Mesodermal cell (in vitro differentiated cells): ENCODE measurements around the gene FBXO10.
"Not testable (repeated sequence)": the region's sequence is repeated elsewhere in the genome, so short reads cannot be mapped to it uniquely, and the experiment has no call there.

Experiments used
- H3K27ac ChIP-seq: 2 replicates; pipeline ENCODE4 v1.7.0; 2013; ENCODE audit warnings: mild to moderate bottlenecking, low read depth, low read length, moderate library complexity; ENCODE audit not compliant: severe bottlenecking
- H3K36me3 ChIP-seq: 2 replicates; pipeline ENCODE4 v1.7.1; 2013; ENCODE audit warnings: mild to moderate bottlenecking, low read length, moderate library complexity; ENCODE audit not compliant: control insufficient read depth, insufficient read depth
- H3K4me1 ChIP-seq: one replicate; pipeline ENCODE4 v1.7.1; 2013; ENCODE audit warnings: mild to moderate bottlenecking, low read length; ENCODE audit not compliant: insufficient read depth, control insufficient read depth, poor library complexity, severe bottlenecking
- H3K4me3 ChIP-seq: 2 replicates; pipeline ENCODE4 v1.7.0; 2013; ENCODE audit warnings: low read length, control low read depth, mild to moderate bottlenecking; ENCODE audit not compliant: insufficient read depth, poor library complexity, severe bottlenecking; ENCODE audit errors: extremely low read depth
- H3K9me3 ChIP-seq: 2 replicates; pipeline ENCODE4 v1.7.1; 2013; ENCODE audit warnings: mild to moderate bottlenecking, low read length, moderate library complexity; ENCODE audit not compliant: control insufficient read depth
- WGBS, 2 experiments: methylation state at CpG; one replicate each; pipeline ENCODE4 v1.1.5; 2013; ENCODE audit warnings: missing lambda C conversion rate in 2 of 2; ENCODE audit not compliant: insufficient coverage in 2 of 2; 5-methylcytosine and 5-hydroxymethylcytosine counted together

The FBXO10 gene

DNA sequence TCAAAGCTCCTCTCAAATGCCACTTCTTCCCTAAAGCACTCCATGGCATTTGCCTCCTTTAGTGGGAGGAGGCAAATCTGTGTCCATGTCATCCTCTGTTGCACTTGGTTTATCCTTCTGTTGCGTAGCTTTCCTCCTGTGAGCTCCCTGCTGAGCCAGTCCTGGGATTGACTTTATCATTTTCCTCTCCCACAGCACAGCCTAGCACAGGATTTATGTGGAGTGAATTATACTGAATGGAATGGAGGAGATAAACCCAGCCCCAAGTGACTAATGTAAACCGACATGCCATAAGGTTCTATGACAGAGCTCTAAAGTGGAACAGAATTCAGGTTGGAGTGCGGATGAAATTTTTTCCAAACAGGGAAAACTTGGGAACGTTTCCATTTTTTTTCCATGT is 42.6 kb upstream of the FBXO10 start:
- Histone ChIP-seq H3K36me3 (no peaks in the 10 kb centered on the region), H3K4me3 (no peak overlapping the region), H3K4me1 (peaks cover 20% of the 10 kb centered on the region), H3K9me3 (no peaks in the 10 kb centered on the region), H3K27ac (no peak overlapping the region)
- 94 to 100% methylated on average over 2 of the region's 4 CpGs for WGBS, 2 experiments

DNA sequence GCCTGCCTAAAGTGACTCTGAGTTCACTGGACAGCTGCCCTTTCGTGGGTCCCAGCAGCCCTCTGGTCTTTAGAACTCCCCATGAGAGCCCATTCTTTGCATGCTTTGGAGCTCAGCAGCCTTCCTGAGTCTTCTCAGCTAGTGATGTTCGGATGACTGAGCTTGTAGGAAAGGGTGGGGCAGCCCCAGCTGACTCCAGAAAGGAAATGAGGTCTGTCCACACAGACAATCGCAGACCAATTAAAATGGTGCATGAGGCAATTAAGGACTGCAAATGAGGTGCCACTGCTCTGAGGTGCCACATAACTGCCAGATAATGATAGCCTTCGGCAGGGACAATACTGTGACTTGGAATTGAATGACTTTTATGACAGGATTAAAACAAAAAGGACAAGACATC is 41.7 kb upstream of the FBXO10 start:
- WGBS, 2 experiments, result 53 to 72% methylated on average over 3 of the region's 4 CpGs
- H3K36me3 ChIP-seq, result no peaks in the 10 kb centered on the region
- peaks cover 20% of the 10 kb centered on the region for H3K4me1 ChIP-seq
- H3K4me3 ChIP-seq, result no peak overlapping the region
- no peaks in the 10 kb centered on the region for H3K9me3 ChIP-seq
- H3K27ac ChIP-seq, result no peak overlapping the region

DNA sequence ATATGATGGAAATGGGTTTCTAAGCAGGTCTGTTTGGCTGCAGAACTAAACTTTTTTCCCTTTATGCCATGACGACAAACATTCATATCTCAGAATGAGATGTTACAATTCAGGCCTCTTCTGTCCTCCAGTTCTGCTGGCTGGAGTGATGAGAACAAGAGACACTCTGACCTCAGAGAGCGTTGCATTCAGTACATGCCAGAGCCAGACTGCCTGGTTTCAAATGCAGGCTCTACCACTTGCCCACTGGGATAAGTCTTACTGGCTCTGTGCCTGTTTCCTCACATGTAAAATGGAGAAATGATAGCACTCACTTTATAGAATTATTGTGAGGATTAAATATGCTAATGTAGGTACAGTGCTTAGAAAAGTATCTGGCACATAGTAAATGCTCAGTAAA is 41.0 kb upstream of the FBXO10 start:
- 100% methylated on average over 1 to 2 of the region's 2 CpGs for WGBS, 2 experiments
- no peaks in the 10 kb centered on the region for H3K36me3 ChIP-seq
- peaks cover 20% of the 10 kb centered on the region for H3K4me1 ChIP-seq
- no peak overlapping the region for H3K4me3 ChIP-seq
- no peak overlapping the region for H3K27ac ChIP-seq
- no peaks in the 10 kb centered on the region for H3K9me3 ChIP-seq

DNA sequence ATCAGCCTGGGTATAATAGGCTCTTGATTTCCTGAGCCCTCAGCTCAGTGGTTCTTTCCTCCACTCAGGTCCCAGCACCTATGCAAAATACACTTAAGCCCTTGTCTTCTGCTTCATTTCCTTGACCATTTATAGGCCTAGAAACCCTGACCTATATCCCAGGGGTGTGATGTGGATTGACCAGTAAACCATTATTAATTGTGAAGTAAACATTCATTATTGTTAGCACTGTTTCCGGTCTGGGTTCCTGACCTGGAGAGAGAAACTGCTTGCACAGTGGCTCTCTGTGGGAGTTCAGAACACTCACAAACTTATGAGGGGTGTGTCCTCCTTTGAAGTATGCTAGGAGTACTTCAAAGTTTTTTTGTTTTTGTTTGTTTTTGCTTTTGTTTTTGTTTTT is 35.8 kb upstream of the FBXO10 start:
- WGBS, 2 experiments, result 80 to 83% methylated on average over 1 of the region's 1 CpG

DNA sequence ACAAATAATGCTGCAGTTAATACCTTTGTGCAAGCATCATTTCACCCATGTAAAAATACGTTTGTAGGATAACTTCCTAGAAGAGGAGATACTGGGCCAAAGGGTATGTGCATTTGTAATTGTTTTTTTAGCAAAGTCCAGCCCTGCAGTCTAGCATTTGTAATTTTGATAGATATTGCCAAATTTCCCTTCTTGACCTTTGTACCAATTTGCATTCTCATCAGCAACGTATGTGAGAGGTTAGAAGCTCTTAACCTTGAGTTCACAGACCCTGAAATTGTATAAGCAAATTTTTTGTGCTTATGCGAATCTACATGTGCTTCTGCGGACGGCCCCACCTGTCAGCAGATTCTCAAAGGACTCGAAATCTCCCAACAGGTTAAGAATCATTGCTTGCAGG is 34.8 kb upstream of the FBXO10 start:
- Histone ChIP-seq H3K4me3 (no peak overlapping the region), H3K27ac (no peak overlapping the region), H3K4me1 (no peaks in the 10 kb centered on the region), H3K9me3 (no peaks in the 10 kb centered on the region), H3K36me3 (no peaks in the 10 kb centered on the region)
- WGBS, 2 experiments, result 93% methylated on average over 3 of the region's 6 CpGs; no CpG with 5 or more reads in 1 of the 2 experiments

More for the DNA sequence above, 35.8 kb upstream of the FBXO10 start:
- Histone ChIP-seq H3K4me1 (no peaks in the 10 kb centered on the region), H3K36me3 (no peaks in the 10 kb centered on the region), H3K27ac (no peak overlapping the region), H3K9me3 (no peaks in the 10 kb centered on the region), H3K4me3 (no peak overlapping the region)

DNA sequence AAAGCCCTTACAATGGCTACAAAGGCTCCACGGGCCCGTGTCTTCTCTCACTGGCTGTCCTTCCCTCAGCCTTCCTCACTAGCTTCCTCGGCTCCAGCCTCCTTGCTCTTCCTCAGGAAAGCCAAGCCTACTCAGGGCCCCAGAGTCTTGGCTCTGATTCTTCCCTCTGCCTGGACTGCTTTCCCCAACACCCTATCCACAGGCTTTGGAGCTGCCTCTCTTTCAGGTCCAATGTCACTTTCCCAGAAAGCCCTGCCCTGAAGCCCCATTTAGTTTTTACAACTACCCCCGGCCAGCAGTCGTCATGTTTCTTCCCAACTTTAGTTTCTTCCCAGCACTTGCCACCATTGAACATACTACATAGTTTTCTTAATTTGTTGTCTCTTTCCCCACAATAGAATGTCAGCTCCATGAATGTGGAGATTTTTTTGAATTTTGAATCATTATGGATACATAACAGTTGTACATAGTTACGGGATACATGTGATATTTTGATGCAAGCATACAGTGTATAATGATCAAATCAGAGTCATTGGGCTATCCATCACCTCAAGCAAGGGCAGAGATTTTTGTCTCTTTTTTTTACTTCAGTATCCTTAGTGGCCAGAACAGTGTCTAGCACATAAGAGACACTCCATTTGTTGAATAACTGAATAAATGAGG is 33.7 kb upstream of the FBXO10 start:
- 66 to 72% methylated on average over 4 to 5 of the region's 6 CpGs for WGBS, 2 experiments

DNA sequence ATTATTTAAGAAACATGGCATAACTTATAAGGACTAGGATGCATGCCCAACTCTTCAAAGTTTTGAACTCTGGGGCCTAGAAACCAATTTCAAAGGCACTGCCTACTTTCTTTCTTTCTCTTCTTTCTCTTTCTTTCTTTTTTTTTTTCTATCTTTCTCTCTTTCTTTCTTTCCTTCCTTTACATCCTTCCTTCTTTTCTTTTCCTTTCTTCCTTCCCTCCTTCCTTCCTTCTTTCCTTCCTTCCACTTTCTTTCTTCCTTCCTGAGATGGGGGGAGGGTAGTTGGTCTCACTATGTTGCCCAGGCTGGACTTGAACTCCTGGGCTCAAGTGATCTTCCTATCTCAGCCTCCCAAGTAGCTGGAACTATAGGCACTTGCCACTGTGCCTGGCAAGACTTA is 32.1 kb upstream of the FBXO10 start:
- Histone ChIP-seq H3K9me3 (no peaks in the 10 kb centered on the region), H3K4me3 (no peak overlapping the region), H3K27ac (no peak overlapping the region), H3K4me1 (no peaks in the 10 kb centered on the region), H3K36me3 (no peaks in the 10 kb centered on the region)

More for the DNA sequence above, 33.7 kb upstream of the FBXO10 start:
- H3K9me3 ChIP-seq, result no peaks in the 10 kb centered on the region
- H3K4me1 ChIP-seq, result no peaks in the 10 kb centered on the region
- H3K27ac ChIP-seq, result no peak overlapping the region
- no peak overlapping the region for H3K4me3 ChIP-seq
- no peaks in the 10 kb centered on the region for H3K36me3 ChIP-seq

DNA sequence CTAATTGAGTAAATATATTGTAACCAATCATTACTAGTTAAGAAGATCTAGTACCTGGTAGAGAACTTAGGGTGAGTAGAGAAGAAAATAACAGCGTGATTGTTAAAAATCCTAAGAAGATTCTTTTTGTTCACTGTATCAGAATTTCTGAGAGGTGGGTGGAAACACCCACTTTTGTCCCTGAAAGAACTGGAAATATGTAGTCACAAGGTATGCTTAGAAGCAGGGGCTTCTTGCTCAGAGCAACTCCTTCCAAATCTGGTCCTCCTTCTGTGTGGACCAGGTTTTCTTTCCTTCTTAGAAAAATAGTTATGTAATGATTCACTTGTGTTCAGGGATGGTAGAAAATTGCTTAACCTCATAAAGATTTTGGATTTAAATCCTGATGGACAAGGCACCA is 28.1 kb upstream of the FBXO10 start:
- Histone ChIP-seq H3K9me3 (no peaks in the 10 kb centered on the region), H3K4me1 (no peaks in the 10 kb centered on the region), H3K36me3 (no peaks in the 10 kb centered on the region), H3K27ac (no peak overlapping the region), H3K4me3 (no peak overlapping the region)
- WGBS, 2 experiments, result 80 to 83% methylated on average over 1 of the region's 1 CpG

DNA sequence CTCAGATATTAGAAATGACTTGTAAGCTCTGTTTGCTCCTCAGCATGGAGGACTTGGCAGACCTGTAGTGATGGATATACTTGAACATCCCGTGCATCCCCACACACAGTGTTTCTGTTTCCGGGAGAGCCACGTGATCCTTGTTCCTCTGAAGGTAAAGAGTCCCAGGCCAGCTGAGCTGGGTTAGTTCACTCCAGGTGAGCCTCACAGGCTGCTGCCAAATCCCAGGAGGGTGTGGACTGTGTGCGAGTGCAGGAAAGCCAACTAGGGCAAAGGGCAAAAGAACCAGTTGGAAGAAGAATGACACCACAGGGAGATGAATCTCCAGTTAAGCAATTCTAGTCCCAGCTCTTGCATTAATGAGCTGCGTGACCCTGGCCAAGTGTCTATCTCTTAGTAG is 26.6 kb upstream of the FBXO10 start:
- H3K27ac ChIP-seq, result no peak overlapping the region
- WGBS, 2 experiments, result 87 to 91% methylated on average over 4 to 5 of the region's 5 CpGs
- no peaks in the 10 kb centered on the region for H3K36me3 ChIP-seq
- no peaks in the 10 kb centered on the region for H3K4me1 ChIP-seq
- no peaks in the 10 kb centered on the region for H3K9me3 ChIP-seq
- H3K4me3 ChIP-seq, result no peak overlapping the region

DNA sequence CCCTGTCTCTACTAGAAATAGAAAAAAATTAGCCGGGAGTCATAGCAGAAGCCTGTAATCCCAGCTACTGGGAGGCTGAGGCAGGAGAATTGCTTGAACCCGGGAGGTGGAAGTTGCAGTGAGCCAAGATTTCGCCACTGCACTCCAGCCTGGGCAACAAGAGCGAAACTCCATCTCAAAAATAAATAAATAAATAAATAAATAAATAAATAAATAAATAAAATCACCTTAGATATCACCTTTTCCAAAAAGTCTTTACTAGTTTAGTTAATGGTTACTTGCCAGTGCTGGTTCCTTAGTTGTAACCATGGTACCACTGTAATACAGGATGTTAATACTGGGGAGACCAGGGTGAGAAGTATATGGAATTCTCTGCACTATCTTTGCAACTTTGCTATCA is 25.9 kb upstream of the FBXO10 start:
- H3K36me3 ChIP-seq, H3K27ac ChIP-seq, H3K4me1 ChIP-seq, H3K4me3 ChIP-seq, H3K9me3 ChIP-seq: not testable (repeated sequence)
- WGBS, 2 experiments, result 100% methylated on average over 1 of the region's 4 CpGs

DNA sequence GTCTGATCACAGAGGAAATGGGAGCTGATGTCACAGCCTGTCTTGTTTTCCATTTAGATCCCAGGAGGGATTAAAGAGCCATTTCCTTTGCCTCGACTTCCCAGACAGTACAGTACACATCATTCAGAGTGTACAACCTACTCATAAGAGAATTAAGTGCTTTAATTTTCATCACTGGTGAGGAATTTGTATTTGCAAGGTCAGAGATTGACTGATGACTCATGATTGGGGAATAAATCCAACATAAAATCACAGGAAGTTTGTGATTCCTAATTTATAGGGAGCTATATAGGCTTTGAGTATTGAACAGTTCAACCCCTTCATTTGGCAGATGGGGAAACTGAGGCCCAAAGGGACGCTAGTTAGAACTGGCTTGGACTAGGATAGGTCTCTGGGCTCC is 20.3 kb upstream of the FBXO10 start:
- Histone ChIP-seq H3K9me3 (no peaks in the 10 kb centered on the region), H3K27ac (no peak overlapping the region), H3K4me1 (no peaks in the 10 kb centered on the region), H3K4me3 (no peak overlapping the region), H3K36me3 (no peaks in the 10 kb centered on the region)
- WGBS, 2 experiments, result 56 to 71% methylated on average over 1 of the region's 2 CpGs
